PC-9 (cell line): Measurements from ENCODE around the gene TTC38.

ENCODE experiments used
- CTCF ChIP-seq: fragments of 200-600 bp; sonication (generic); conservative IDR thresholded peaks from 2 replicates; pipeline ENCODE4 v1.6.1; 2017; ENCODE audit warnings: mixed run types, antibody characterized with exemption, mild to moderate bottlenecking, moderate library complexity
- EZH2 ChIP-seq: fragments of 200-600 bp; sonication (generic); IDR thresholded peaks from 2 replicates; pipeline ENCODE4 v1.8.0; 2017; ENCODE audit warnings: antibody characterized with exemption, low read depth

DNA sequence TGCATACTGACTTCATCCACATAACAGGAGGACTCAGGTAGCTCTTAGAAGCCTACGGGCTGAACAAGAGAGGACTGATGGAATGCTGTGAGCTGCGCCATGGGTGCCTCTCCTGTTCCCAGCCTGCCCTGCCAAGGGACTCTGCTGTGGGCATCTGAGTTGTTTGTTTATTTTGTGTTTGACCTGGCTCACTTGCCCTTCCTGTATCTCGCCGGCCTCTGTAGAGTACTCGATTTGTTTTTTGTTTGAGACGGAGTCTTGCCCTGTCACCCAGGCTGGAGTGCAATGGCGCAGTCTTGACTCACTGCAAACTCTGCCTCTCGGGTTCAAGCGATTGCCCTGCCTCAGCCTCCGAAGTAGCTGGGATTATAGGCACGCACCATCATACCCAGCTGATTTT lies 1.8 kb downstream of the TTC38 start:
- no peak for TF ChIP-seq CTCF
- no peak for TF ChIP-seq EZH2
